CD4-positive, alpha-beta T cell treated with Interleukin-15 for 1 hour (primary cell): Measurements from ENCODE around the gene DGKZ.

Experiments used
- DNase-seq: peaks from one replicate; pipeline ENCODE4 v3.0.0-alpha.2; 2020

The DGKZ gene

GRCh38 chr11:46345881-46346484 lies 1.3 kb upstream of the DGKZ start:
- no peak for DNase-seq

- DNase-seq: no peak
Observed at GRCh38 chr11:46347637-46348311, 511 bp downstream of the DGKZ start.

GRCh38 chr11:46348566-46349401 lies 1.5 kb downstream of the DGKZ start:
- peak; percentile 58 for DNase-seq

GRCh38 chr11:46350695-46351094 lies 3.4 kb downstream of the DGKZ start:
- no peak for DNase-seq

- DNase-seq: no peak
Observed at GRCh38 chr11:46351148-46351547, 3.9 kb downstream of the DGKZ start.

- no peak for DNase-seq
Observed at GRCh38 chr11:46351606-46352005, 4.3 kb downstream of the DGKZ start.

- DNase-seq: peak; percentile 76
Observed at GRCh38 chr11:46352063-46352841, 5.0 kb downstream of the DGKZ start.

GRCh38 chr11:46353698-46354097 lies 6.4 kb downstream of the DGKZ start:
- DNase-seq: no peak

GRCh38 chr11:46356924-46357482 lies 9.7 kb downstream of the DGKZ start:
- DNase-seq: no peak

- no peak for DNase-seq
Observed at GRCh38 chr11:46357483-46357936, 10.2 kb downstream of the DGKZ start.

GRCh38 chr11:46359953-46360352 lies 12.7 kb downstream of the DGKZ start:
- DNase-seq: no peak

- DNase-seq: no peak
Observed at GRCh38 chr11:46360878-46361277, 13.6 kb downstream of the DGKZ start.

GRCh38 chr11:46361283-46362155 lies 14.3 kb downstream of the DGKZ start:
- DNase-seq: peak; percentile 64

GRCh38 chr11:46362156-46363030 lies 15.1 kb downstream of the DGKZ start:
- no peak for DNase-seq

GRCh38 chr11:46363031-46363407 lies 15.8 kb downstream of the DGKZ start:
- peak; percentile 65 for DNase-seq

- no peak for DNase-seq
Observed at GRCh38 chr11:46363455-46364005, 16.3 kb downstream of the DGKZ start.

- no peak for DNase-seq
Observed at GRCh38 chr11:46364056-46364455, 16.8 kb downstream of the DGKZ start.

- DNase-seq: no peak
Observed at GRCh38 chr11:46364791-46365190, 17.5 kb downstream of the DGKZ start.

- no peak for DNase-seq
Observed at GRCh38 chr11:46366260-46366659, 19.0 kb downstream of the DGKZ start.

GRCh38 chr11:46366661-46367161 lies 19.4 kb downstream of the DGKZ start:
- DNase-seq: no peak
